ENCODE measurements around the gene NR5A2.

The NR5A2 gene

DNA sequence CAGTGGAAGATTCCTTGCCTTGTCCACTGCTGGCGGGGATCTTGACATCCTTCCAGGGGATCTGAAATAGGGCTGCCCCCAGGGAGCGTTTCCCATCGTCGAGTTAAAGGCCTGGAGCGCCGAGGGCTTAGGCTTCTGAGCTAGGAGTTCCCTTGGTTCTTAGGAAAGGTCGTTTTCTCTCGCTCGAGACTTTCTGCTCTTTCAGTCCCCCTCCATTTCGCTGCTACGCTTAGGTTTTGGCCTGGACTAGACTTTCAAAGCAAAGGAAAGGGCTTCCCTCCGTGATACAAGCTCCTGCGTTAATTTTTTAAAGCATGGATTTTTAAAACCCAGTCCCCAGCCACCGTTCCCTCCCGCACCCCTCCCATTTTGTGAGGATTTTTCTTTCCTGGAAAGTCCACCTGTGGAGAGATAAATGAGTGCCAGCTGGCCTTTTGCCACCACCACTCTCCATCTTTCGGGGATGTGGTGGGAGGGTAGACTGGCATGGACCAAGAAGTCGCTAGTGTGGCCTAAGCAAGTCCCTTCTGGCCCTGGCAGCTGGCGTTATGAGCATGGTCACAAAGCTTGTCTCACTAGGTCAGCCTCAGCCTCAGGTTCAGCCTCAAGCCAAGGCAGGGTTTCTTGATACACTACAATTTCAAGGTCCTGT, 9.2 kb downstream of the NR5A2 start:
- no peak for DNase-seq

DNA sequence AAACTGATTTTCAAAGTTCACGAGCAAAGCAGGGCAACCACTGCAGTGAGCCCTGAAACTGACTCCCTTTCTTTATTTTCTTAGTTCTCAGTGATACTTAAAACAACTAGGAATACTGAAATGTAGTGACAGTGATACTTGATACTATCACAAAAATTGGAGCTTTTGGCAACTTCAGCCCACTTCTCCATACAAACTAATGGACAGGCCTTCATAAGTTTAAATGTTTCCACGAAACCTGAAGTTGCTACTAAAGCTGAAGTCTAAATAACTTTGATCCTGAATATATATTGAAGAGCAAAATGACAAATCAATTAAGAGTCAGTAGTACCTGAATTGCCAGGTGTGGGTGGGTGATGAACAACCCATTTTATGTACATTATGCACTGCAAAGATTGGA, 10.0 kb downstream of the NR5A2 start:
- no peak for DNase-seq

DNA sequence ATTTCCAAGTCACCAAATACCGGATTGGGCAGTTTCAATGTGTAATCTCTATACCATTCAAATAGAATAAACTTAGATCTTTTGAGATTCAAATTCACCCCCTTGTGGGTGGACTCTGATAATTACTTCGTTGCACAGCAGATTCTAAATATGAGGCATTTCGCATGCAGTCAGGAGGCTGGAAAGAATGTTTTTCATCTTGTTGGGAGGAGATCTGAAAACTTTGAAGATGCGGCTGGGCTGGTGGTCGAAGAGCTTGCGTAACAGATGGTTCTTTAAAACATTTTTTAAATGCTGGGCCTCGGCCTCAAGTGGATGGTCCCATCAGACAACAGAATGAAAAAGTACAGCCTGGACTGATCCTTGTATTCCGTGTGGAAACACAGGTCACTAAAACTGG, 10.4 kb downstream of the NR5A2 start:
- no peak for DNase-seq

DNA sequence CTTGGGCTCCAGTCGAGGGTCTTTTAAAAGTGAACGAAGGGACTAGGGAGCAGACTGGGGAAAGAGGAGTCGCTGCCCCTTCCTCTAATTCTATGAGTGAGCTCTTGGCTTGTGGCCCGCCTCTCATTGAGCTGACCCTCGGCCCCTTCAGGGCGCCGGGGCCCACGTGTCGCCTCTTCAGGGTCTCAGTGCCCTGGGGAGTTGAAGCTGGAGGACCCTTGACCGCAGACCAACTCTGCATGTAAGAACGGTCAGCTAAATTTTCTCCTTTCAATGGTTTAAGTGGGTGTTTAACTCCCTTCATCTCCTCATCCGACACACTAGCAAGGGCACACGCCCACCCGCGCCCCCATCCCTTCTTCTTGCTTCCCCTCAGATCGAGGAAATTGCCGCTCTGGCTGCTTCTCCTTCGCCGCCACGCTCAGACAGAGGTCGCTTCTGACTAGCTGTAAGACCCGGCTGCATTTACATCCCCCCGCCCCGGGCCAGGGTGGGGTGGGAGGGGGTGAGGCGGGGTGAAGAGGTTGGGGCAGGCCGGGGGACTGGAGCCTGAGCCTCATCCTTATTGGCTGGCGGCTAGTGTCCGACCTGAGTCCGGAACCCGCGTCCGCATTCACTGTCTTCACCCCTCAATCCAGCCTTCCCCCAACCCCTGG, 10.9 kb downstream of the NR5A2 start:
- no peak for DNase-seq

DNA sequence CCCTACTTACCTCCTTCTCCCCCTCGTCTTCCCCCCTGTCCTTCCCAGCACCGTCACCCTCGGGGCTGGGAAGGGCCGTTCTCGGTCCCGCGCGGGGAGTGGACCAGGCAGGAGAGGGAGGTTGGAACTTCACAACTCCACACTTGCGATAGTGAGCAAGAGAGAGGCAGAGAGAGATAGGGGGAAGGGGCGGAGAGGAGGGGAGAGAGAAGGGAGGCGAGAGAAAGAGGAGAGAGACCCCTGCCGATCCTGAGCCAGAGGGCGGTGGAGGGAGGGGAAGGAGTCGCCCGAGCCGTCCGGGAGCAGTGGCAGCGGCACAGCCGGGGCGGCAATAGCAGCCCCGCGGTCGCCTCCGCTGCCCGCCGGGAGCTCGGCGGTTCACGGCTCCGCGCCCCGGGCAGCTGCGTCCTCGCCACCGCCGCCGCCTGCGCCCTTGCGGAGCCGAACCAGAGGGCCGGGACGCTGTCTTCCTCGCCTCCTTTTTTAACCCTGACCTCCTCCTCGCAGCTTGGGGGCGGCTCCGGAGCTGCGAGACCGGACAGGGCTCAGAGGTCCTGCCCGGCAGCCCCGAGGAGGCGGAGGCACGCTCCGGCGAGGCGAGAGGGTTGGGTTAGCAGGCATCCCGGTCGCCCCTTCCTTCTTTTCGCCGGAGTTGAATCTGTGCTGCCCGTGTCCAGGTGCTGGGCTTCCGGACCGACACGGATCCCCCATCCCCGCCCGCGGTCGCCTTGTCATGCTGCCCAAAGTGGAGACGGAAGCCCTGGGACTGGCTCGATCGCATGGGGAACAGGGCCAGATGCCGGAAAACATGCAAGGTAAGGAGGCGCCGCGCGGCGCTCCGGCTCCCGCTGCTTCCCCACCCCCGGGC, 11.7 kb downstream of the NR5A2 start:
- no peak for DNase-seq

DNA sequence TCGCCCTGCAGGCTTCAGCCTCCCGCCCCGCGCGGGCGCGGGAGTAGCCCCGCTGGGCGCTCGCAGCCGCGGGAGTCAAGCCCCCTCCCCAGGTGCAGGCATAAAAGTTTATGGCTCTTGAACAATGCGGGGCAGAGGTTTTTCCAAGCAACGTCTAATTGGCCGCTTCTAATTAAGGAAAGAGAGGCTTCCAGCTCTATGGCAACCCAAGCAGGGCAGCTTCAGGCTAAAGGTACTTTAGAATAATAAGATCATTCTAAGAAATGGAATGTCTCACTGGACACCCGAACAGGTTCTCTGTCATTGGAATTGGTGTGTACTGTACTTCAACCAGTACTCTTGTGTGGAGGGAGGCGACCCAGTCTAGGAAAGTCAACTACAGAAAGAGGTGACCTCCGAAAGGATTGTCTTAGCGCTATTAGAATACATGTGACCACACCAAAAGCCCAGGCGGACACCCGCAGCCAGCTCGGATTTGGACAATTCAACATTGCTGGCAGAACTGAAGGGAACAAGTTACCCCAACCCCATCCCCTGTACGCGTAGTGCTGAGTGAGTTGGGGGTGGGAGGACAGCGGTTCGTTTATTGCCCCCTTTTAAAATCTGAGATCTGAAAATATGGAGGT, 12.5 kb downstream of the NR5A2 start:
- no peak for DNase-seq

DNA sequence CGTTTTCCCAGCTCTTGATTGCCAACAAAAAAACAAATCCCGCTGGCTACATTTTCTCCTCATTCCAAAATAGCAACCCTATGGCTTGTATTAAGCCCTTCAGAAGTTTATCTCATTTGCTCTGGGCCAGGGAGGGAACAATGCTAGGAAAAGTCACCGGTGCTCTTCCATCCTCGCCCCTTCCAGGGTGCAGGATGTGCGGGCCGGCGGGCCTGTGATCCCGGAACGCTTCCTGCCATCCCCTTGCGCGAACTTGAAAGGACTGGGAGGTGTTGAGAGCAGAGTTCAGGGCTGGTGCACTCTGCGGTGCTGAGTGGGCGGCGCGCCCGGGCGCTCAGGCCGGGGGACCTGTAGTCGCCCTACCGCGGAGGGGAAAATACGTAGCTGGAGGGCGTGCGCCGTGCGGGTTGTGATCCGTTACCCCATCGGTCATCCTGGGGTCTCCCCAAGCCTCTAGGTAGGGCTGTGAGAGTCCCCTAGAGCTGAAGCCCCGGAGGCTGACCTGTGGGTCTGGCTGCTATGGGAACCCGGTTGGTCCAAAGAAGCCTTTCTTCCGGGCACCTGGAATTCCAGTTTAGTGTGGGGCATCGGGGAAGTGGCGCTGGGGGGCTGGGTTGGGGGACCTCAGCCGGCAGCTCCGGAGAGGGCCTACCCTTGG, 13.1 kb downstream of the NR5A2 start:
- DNase-seq = no peak

DNA sequence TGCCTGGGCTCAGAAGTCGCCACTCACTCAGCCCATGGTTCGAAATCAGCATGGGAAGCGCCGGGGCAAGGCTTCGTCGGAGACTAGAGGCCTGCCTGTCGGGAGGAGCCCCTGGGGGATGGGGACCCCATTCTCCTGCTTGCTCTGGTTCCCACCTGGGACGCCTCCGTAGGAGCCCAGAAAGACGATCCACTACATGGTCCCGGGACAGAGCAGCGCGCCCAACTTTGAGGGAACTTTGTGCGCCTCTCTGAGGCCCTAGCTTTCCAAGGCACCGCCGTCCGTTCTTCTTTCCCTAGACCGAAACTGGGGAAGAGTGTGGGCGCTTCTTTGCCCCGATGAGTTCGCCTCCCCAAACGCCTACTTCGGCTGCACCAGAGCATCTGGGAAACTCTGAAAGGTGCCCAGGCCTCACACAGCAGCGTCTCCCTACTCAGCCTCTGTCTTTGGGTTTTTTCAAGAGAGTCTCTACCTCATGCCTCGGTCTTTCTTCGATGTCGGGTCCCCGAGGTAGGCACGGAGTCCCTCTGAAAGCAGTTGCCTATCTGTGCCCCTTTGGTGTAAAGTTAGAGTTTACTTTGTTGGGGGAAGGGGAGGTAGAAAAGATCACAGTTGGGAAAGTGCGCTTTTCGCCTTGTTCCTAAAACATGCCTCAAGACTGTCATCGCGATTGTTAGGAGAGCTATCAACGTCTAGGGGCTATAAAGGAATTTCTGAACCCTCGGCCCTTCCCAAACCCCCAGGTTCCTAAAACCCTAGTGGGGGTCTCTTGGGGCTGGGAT, 14.0 kb downstream of the NR5A2 start:
- DNase-seq = no peak

DNA sequence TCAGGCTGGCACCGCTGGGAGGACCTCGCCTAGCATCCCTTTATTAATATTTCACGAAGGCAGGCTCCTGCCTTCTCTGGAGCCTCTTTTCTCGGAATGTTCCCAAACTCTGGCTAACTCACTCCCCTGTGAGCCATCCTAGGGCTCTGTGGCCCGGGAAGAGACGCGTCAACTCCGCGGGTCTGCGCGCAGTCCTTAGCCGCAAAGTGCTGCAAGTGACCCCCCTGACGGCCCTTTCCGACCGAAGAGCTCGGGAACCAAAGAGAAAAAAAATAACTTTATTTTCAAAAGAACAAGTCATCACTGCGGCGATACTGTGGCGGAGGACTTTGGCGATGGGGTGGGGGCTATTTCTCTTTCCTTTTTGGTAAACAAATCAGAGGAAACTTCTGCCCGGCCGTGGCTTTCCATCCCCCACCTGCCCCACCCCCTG, 14.6 kb downstream of the NR5A2 start:
- no peak for DNase-seq

DNA sequence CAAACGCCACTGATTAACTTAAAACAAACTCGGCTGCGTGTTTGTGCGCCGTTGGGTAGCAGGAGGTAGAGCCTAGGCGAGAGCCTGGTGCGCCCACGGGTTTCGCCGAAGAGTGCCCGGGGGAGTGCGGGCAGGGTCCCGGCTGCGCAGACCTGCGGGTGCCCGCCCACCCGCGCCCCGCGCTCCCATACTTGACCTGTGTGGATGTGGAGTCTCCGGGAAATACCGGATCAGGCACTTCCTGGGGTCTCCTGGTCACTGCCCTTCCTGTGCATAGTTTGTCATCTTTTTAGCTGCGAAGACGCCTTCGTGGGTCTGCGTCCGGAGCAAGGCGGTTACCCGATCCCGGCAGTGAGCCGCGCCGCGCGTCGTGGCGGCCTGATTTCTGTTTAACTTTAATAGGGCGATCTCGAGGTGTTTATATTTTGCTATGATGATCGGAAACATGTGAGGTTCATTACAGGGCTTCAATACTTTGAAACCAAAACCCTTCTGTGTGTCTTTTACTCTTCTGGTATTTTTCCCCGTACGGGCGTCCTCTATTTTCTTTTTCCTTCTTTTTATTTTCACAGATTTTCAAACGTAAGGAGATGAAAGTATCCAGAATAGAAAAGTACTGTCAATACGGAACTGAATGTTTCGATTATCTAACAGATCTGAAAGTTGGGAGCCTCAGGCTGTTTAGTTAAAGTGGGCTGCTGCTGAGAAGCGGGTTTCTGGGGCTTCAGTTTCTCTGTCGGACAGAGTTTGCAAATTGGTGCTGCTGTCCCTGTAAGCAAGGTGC, 15.2 kb downstream of the NR5A2 start:
- DNase-seq = no peak

DNA sequence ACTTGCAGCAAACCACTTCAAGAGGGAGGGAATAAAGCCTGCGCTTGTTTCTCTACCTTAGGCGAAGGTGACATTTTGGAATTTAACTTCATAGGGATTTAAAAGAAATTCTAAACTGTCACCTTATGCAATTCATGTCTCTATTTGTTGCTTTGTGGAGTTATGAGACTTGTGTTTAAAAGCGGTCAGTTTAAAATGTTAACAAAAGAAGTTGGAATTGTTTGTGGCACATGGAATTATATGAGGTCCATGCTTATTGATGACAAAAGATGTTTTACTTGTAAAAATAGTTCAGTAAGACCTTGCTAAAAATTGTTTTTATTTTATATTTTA, 15.8 kb downstream of the NR5A2 start:
- no peak for DNase-seq

DNA sequence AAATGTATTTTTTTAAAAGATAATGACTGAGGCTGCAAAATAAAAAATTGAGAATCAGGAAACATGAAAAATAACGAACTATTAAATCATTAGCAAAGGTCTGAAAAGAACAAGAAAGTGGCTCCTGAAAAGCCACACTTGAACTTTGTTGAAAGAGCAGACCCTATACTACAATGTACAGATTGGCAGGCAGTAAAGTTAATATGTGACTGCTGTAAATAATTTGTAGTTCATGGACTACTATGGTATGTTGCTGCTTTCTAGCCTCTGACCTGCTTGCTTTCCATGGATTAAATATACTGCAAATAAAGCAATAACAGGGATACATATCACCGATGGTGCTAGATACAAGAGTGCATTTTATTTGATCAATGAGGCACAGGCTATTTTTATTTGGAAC, 18.6 kb downstream of the NR5A2 start:
- DNase-seq = no peak

DNA sequence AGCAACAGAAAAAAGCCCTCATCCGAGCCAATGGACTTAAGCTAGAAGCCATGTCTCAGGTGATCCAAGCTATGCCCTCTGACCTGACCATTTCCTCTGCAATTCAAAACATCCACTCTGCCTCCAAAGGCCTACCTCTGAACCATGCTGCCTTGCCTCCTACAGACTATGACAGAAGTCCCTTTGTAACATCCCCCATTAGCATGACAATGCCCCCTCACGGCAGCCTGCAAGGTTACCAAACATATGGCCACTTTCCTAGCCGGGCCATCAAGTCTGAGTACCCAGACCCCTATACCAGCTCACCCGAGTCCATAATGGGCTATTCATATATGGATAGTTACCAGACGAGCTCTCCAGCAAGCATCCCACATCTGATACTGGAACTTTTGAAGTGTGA, 20.7 kb downstream of the NR5A2 start:
- DNase-seq = no peak

DNA sequence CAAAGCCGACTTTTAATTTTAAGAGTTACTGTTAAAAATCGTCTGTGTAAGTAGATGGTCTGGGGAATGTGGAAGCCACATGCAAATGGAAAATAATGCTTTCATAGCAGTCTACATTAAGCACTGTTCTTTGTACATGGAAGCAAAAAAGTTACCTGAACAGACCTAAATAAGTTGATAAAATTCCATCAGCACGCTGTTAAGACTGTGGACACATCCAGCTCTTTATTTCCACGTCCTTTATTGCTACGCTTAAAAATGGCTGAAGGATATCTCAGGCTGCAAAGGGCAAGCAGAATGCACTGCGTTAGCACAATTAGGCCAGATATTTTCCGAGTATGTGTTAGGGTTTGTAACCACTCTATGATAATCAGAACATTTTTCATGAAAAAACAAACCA, 22.3 kb downstream of the NR5A2 start:
- no peak for DNase-seq

DNA sequence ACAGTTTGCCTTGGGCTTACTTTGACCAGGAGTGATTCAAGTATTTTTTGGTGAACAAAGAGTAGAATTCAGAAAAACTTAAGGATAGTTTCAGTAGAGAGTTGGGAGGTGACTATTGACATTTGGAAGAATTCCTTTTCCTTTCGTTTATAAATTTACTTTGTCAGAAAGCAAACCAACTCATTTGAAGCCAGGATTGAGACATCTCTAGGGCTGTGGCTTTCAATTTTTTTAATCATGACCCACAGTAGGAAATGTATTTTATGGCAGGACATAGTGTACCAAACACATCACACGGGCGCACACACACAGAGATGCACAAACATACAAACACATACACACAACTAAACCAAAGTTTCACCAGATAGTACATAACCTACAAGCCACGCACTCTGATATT, 24.1 kb downstream of the NR5A2 start:
- no peak for DNase-seq

DNA sequence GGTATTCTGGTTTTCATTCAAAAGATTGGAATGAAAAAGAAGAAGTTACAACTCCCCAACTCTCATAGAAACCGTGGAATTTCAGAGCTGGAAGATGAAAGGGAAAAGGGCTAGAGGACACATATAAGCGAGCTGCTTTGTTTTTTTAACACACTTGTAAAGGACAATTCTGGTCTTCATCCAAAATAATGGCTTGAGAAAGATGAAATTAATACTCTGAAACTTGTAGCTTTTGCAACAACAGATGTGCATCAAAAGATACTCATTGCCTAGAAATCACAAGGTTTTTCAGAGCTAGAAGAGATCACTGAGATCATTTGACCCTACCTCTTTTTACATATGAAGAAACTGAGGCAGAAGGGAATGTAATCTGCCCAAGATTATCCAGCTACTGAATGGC, 25.6 kb downstream of the NR5A2 start:
- DNase-seq = no peak

DNA sequence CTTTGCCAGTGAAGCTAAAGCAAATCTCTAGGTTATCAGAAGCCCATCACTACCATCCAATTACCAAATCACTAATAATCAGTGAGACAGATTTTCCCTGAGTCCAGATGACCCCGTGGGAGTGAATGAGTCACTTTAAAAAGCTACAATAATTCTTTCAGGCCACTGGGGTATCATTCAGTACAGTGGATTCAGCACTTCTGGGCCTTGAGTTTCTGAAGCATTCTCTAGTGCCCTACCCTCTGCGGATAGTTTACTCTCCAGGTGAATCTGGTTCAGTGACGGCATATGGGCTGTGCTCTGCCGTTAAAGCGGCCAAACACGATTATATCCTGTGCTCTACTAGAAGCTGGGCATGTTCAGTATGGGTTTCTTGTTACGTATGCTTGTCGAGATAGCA, 26.1 kb downstream of the NR5A2 start:
- no peak for DNase-seq

DNA sequence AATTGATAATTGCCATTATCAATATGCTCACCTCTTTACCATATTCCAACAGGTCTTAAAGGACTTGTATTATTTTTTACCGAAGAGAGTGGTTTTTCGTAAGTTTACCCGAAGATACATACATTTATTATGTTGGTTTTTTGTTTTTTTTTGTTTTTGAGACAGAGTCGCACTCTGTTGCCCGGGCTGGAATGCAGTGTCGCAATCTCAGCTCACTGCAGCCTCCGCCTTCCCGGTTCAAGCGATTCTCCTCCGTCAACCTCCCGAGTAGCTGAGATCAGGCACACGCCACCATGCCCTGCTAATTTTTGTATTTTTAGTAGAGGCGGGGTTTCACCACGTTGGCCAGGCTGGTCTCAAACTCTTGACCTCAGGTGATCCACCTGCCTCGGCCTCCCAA, 30.8 kb downstream of the NR5A2 start:
- DNase-seq = no peak

DNA sequence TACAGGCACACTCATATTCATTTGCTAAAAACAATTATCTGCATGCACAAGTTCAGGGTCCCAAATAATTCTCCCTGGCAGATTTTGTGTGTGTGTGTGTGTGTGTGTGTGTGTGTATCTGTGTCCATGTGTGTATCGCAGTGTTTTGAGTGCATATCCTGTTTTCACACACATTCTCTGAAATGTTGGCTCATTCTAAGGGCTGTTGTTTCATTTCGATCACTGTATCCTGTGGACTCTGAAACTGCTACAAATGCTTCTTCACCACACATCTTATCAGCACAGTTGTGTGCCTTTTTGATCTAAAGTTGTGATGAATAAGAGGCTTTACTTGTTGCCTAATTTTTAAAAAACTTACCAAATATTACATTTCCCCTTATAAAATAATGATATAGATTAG, 34.6 kb downstream of the NR5A2 start:
- DNase-seq = no peak

DNA sequence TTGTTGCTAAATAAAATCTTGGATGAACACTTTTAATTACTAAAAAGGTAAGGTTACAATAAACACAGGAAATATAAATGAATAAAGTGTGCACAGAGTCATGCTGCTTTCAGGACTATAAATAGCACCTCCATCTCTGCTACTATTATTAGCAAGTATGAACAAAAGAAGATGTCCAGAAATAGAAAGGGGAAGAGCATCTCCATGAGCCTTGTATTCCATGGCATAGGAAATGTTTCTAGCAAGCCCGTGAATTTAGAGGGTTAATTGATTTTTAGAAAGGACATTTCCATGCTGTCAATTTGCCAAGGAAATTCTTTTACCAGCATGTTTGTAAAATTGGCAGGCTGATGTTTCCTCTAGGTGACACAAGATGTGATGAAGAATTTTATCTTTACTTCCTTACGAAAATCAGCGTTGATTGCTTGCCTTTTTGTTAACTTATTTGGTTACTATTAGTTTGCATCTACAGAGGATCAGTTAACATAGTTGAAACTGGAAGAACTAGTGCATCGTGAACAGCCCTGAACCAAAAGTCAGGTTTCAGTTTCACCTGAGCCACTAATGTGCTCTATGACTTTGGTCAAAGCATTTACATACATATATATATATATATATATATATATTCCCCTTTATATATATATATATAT, 45.3 kb downstream of the NR5A2 start:
- DNase-seq = no peak

DNA sequence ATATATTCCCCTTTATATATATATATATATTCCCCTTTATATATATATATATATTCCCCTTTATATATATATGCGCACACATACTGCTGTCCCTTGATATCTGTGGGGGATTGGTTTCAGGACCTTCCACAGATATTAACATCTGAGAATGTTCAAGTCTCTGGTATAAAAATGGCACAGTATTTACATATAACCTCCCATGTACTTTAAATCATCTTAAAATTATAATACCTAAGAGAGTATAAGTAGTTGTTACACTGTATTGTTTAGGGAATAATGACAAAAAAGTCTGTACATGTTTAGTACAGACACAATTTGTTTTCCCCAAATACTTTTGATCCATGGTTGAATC, 45.8 kb downstream of the NR5A2 start:
- no peak for DNase-seq

Measured in CD4-positive, alpha-beta T cell treated with Interleukin-4 for 4 hours (primary cell).